H1 (cell line): ENCODE data around the gene LRRC55. TPM values are rescaled to one million over a fixed set of nuclear protein-coding genes. Genes with fewer than 3 reads are reported as not detected.

ENCODE experiments used
- CTCF ChIA-PET: fragments of 300-600 bp; sonication (Branson Sonifier 250); formaldehyde crosslinking; loops from one replicate; lab custom pipeline; 2021; ENCODE audit not compliant: partially characterized antibody; lab: Charles Lee
- POLR2A ChIA-PET: fragments of 300-600 bp; sonication (Branson Sonifier 250); formaldehyde crosslinking; loops from one replicate; lab custom pipeline; 2021; ENCODE audit warnings: inconsistent platforms; ENCODE audit not compliant: partially characterized antibody; lab: Charles Lee
- DNase-seq, 2 experiments: peaks; one replicate each; pipeline versions ENCODE4 v3.0.0 to v3.0.0-alpha.2; 2010 to 2022; ENCODE audit warnings: low spot score in 2 of 2, low read depth in 1 of 2, mixed read lengths in 1 of 2
- FAIRE-seq: peaks from 2 replicates; lab custom pipeline; 2011; peaks lifted over from hg19 to GRCh38; lab: Jason Lieb, UNC
- H2AFZ ChIP-seq: 2 replicates; pipeline ENCODE4 v1.8.1; 2012; ENCODE audit warnings: low read length, inconsistent platforms
- H2AK5ac ChIP-seq: 2 replicates; pipeline ENCODE4 v1.6.1; 2013; ENCODE audit warnings: low read depth, low read length
- H2BK120ac ChIP-seq: replicated peaks from 2 replicates; pipeline ENCODE3; 2013; ENCODE audit warnings: low read depth, low read length, inconsistent platforms
- H2BK12ac ChIP-seq: 2 replicates; pipeline ENCODE4 v1.6.1; 2013; ENCODE audit warnings: low read depth, low read length
- H2BK15ac ChIP-seq: 2 replicates; pipeline ENCODE4 v1.6.1; 2013; ENCODE audit warnings: low read length
- H2BK20ac ChIP-seq: 2 replicates; pipeline ENCODE4 v1.6.1; 2013; ENCODE audit warnings: low read length
- H2BK5ac ChIP-seq: 2 replicates; pipeline ENCODE4 v1.6.1; 2013; ENCODE audit warnings: low read depth, low read length
- H3K14ac ChIP-seq: 2 replicates; pipeline ENCODE4 v1.6.1; 2013; ENCODE audit warnings: inconsistent platforms; ENCODE audit not compliant: insufficient read length
- H3K18ac ChIP-seq: 2 replicates; pipeline ENCODE4 v1.6.1; 2013; ENCODE audit warnings: low read length; ENCODE audit errors: extremely low read depth
- H3K23ac ChIP-seq: 2 replicates; pipeline ENCODE4 v1.6.1; 2013; ENCODE audit warnings: inconsistent platforms; ENCODE audit not compliant: insufficient read length
- H3K23me2 ChIP-seq: 2 replicates; pipeline ENCODE4 v1.6.1; 2013; ENCODE audit warnings: low read depth, low read length
- H3K27ac ChIP-seq: 2 replicates; pipeline ENCODE4 v1.6.1; 2011; ENCODE audit warnings: low read depth, low read length, inconsistent platforms
- H3K27me3 ChIP-seq, 4 experiments: replicated peaks in 1 of 4; 1 replicate in 1 of 4; 2 replicates in 3 of 4; pipeline versions ENCODE4 v1.6.1 to v1.8.1; 2011 to 2013; ENCODE audit warnings: low read length in 3 of 4, mild to moderate bottlenecking in 3 of 4, inconsistent platforms in 2 of 4, mixed read lengths in 2 of 4, moderate library complexity in 1 of 4; ENCODE audit not compliant: control insufficient read depth in 3 of 4, insufficient read depth in 3 of 4; ENCODE audit errors: extremely low read depth in 1 of 4
- H3K36me3 ChIP-seq, 4 experiments: 2 replicates each; pipeline versions ENCODE4 v1.6.1 to v1.8.1; 2011 to 2013; ENCODE audit warnings: mild to moderate bottlenecking in 4 of 4, low read length in 3 of 4, moderate library complexity in 2 of 4, control low read depth in 1 of 4, inconsistent platforms in 1 of 4; ENCODE audit not compliant: insufficient read depth in 4 of 4, control insufficient read depth in 2 of 4
- H3K4ac ChIP-seq: replicated peaks from 2 replicates; pipeline ENCODE3; 2013; ENCODE audit warnings: low read length, low read depth, mixed read lengths, inconsistent platforms; ENCODE audit not compliant: insufficient read length
- H3K4me1 ChIP-seq, 4 experiments: replicated peaks in 1 of 4; 1 replicate in 1 of 4; 2 replicates in 3 of 4; pipeline versions ENCODE4 v1.6.1 to v1.8.1; 2011 to 2013; ENCODE audit warnings: low read length in 3 of 4, inconsistent platforms in 2 of 4, mixed read lengths in 1 of 4; ENCODE audit not compliant: insufficient read depth in 4 of 4, control insufficient read depth in 3 of 4
- H3K4me2 ChIP-seq, 2 experiments: 2 replicates each; pipeline versions ENCODE4 v1.6.1 to v1.8.1; 2011 to 2013; ENCODE audit warnings: low read depth in 2 of 2, low read length in 2 of 2, control low read depth in 1 of 2, inconsistent platforms in 1 of 2, mild to moderate bottlenecking in 1 of 2; ENCODE audit not compliant: insufficient read depth in 1 of 2
- H3K4me3 ChIP-seq, 4 experiments: fragments of 200-600, 300-600 bp in 1 of 4; sonication (generic), shearing (Covaris generic), sonication (Bioruptor Twin) in 1 of 4; 2 replicates each; pipeline versions ENCODE4 v1.5.1 to v1.8.1; 2011 to 2016; ENCODE audit warnings: low read length in 4 of 4, low read depth in 3 of 4, control low read depth in 2 of 4, inconsistent platforms in 2 of 4, mild to moderate bottlenecking in 2 of 4, mixed read lengths in 1 of 4, moderate library complexity in 1 of 4; ENCODE audit not compliant: insufficient read depth in 2 of 4; ENCODE audit errors: extremely low read depth in 1 of 4
- H3K56ac ChIP-seq: replicated peaks from 2 replicates; pipeline ENCODE3; 2013; ENCODE audit warnings: low read depth, mild to moderate bottlenecking, mixed read lengths, low read length, inconsistent platforms; ENCODE audit not compliant: insufficient read length
- H3K79me1 ChIP-seq: 2 replicates; pipeline ENCODE4 v1.6.1; 2013; ENCODE audit warnings: low read depth, low read length, control low read depth
- H3K79me2 ChIP-seq, 2 experiments: 2 replicates each; pipeline versions ENCODE4 v1.6.1 to v1.8.1; 2012 to 2013; ENCODE audit warnings: low read length in 2 of 2, mild to moderate bottlenecking in 2 of 2, inconsistent platforms in 1 of 2; ENCODE audit not compliant: insufficient read depth in 2 of 2, control insufficient read depth in 1 of 2
- H3K9ac ChIP-seq, 4 experiments: replicated peaks in 1 of 4; 1 replicate in 1 of 4; 2 replicates in 3 of 4; pipeline versions ENCODE4 v1.6.1 to v1.8.1; 2011 to 2013; ENCODE audit warnings: low read depth in 3 of 4, low read length in 3 of 4, control low read depth in 2 of 4, mild to moderate bottlenecking in 2 of 4, moderate library complexity in 2 of 4, inconsistent platforms in 1 of 4; ENCODE audit errors: extremely low read depth in 1 of 4
- H3K9me3 ChIP-seq, 2 experiments: 2 replicates each; pipeline versions ENCODE4 v1.6.1 to v1.8.1; 2012 to 2013; ENCODE audit warnings: mild to moderate bottlenecking in 2 of 2, moderate library complexity in 2 of 2, control low read depth in 1 of 2, inconsistent platforms in 1 of 2, low read depth in 1 of 2, low read length in 1 of 2, mixed read lengths in 1 of 2; ENCODE audit not compliant: insufficient read depth in 2 of 2
- H4K20me1 ChIP-seq, 2 experiments: replicated peaks in 1 of 2; 2 replicates each; pipeline versions ENCODE3 to v1.8.1; 2011 to 2013; ENCODE audit warnings: inconsistent platforms in 2 of 2, low read length in 2 of 2, mild to moderate bottlenecking in 1 of 2; ENCODE audit not compliant: insufficient read depth in 2 of 2, control insufficient read depth in 1 of 2
- H4K5ac ChIP-seq: 2 replicates; pipeline ENCODE4 v1.6.1; 2013; ENCODE audit warnings: low read length, low read depth, mixed read lengths, inconsistent platforms; ENCODE audit not compliant: insufficient read length
- H4K8ac ChIP-seq: 2 replicates; pipeline ENCODE4 v1.8.0; 2013; ENCODE audit warnings: mild to moderate bottlenecking, moderate library complexity, low read length, inconsistent platforms; ENCODE audit not compliant: insufficient read depth; ENCODE audit errors: extremely low read depth
- H4K91ac ChIP-seq: replicated peaks from 2 replicates; pipeline ENCODE3; 2013; ENCODE audit warnings: low read length, mixed read lengths, inconsistent platforms; ENCODE audit not compliant: insufficient read length
- CHD1 ChIP-seq: IDR thresholded peaks from 2 replicates; pipeline ENCODE4 v1.6.1; 2012; ENCODE audit warnings: low read depth, low read length, improper control_type of control experiment
- GTF2F1 ChIP-seq: IDR thresholded peaks from 2 replicates; pipeline ENCODE4 v1.6.1; 2012; ENCODE audit warnings: low read depth, low read length, improper control_type of control experiment, borderline replicate concordance
- RAD21 ChIP-seq, 2 experiments: IDR thresholded peaks in 1 of 2; conservative IDR thresholded peaks in 1 of 2; 2 replicates each; pipeline ENCODE4 v1.6.1; 2011; ENCODE audit warnings: low read depth in 2 of 2, low read length in 2 of 2, improper control_type of control experiment in 1 of 2, inconsistent platforms in 1 of 2, mild to moderate bottlenecking in 1 of 2, moderate library complexity in 1 of 2
- SIN3A ChIP-seq, 2 experiments: IDR thresholded peaks in 1 of 2; conservative IDR thresholded peaks in 1 of 2; 2 replicates each; pipeline ENCODE4 v1.6.1; 2011 to 2012; ENCODE audit warnings: low read length in 2 of 2, improper control_type of control experiment in 1 of 2, low read depth in 1 of 2, mild to moderate bottlenecking in 1 of 2
- SIX5 ChIP-seq: IDR thresholded peaks from 2 replicates; pipeline ENCODE4 v1.6.1; 2011; ENCODE audit warnings: mild to moderate bottlenecking, low read depth, low read length
- ZNF274 ChIP-seq: IDR thresholded peaks from 2 replicates; pipeline ENCODE4 v1.7.0; 2012; ENCODE audit warnings: low read length, borderline replicate concordance; ENCODE audit errors: extremely low read depth
- WGBS, 2 experiments: shearing (Covaris generic) in 1 of 2; methylation state at CpG; one replicate each; pipeline versions ENCODE4 v1.1.6 to v1.1.7; 2013 to 2015; ENCODE audit warnings: low lambda C conversion rate in 2 of 2, mixed read lengths in 2 of 2, inconsistent platforms in 1 of 2, low coverage in 1 of 2, missing lambda C conversion rate in 1 of 2; ENCODE audit not compliant: insufficient replicate concordance in 2 of 2, insufficient coverage in 1 of 2, insufficient read length in 1 of 2; ENCODE audit errors: extremely low coverage in 1 of 2, missing lambda C conversion rate in 1 of 2; 5-methylcytosine and 5-hydroxymethylcytosine counted together
- polyA plus RNA-seq, 7 experiments: library from polyadenylated mRNA; depleted of rRNA in 3 of 7; stranded (reverse) in 5 of 7; unstranded in 2 of 7; fragments of >200 nt in 5 of 7; fragments of 200-250 nt in 2 of 7; gene quantifications; 1 replicate in 5 of 7; 2 replicates in 1 of 7; 4 replicates in 1 of 7; pipeline versions ENCODE4 v1.2.1 to v1.2.3, GENCODE V29; 2011 to 2013; ENCODE audit warnings: missing spikeins in 2 of 7, mixed read lengths in 2 of 7
- total RNA-seq: library from RNA; stranded (reverse); fragmentation: NEBNext Ultra II Directional; extraction: Animal tissue kit (Norgen Biotek cat#: 25700); gene quantifications from 2 replicates; pipeline ENCODE4 v1.2.1, GENCODE V29; 2021

LRRC55 gene
- total and polyA plus RNA-seq, 2 of the 8 experiments (the other 6 are each of a cell fraction or from before 2014, with no cell fraction given): 0.62 to 1.1 TPM

GRCh38 chr11:57240757-57241156 lies 59.0 kb downstream of the LRRC55 start:
- Histone ChIP-seq H2BK12ac (no peak overlapping the region), H2BK15ac (no peak overlapping the region), H2AFZ (no peak overlapping the region), H3K9me3 (no peaks in the 10 kb centered on the region), H2BK5ac (no peak overlapping the region), H3K27me3 (no peaks in the 10 kb centered on the region), H3K27ac (no peak overlapping the region), H3K9ac (no peak overlapping the region), H3K4me1 (peaks cover 0 to 4% (median 1%) of the 10 kb centered on the region in 4 experiments; a peak in 4 of 7 replicates), H3K79me2 (no peaks in the 10 kb centered on the region), H4K20me1 (no peaks in the 10 kb centered on the region), H2BK20ac (no peak overlapping the region), H4K91ac (no peak overlapping the region), H3K23ac (no peak overlapping the region), H4K5ac (no peak overlapping the region), H4K8ac (no peak overlapping the region), H3K4me2 (no peak overlapping the region), H3K56ac (no peak overlapping the region), H3K4ac (no peak overlapping the region), H2BK120ac (no peak overlapping the region), H3K4me3 (no peak overlapping the region), H3K18ac (no peak overlapping the region), H3K79me1 (no peaks in the 10 kb centered on the region), H3K36me3 (no peaks in the 10 kb centered on the region)
- whole genome bisulfite sequencing, 2 experiments: 65% methylated on average over 5 of the region's 5 CpGs; no CpG with 5 or more reads in 1 of the 2 experiments
- ChIA-PET CTCF (interaction anchor here (0.9 to 33.7 kb wide), 12 partner anchors 10 to 400 kb away, joined by 3 to 942 read pairs (median 4); no protein-coding TSS in a partner anchor), POLR2A (interaction anchor here (1.6 kb wide), 1 partner anchor 28 kb away, joined by 4 read pairs; no protein-coding TSS in a partner anchor)
- DNase-seq: no peak
- no peak for FAIRE-seq
- no peak for TF ChIP-seq CHD1
- no peak for TF ChIP-seq SIN3A (conservative IDR thresholded peaks at IDR 0.05 in 1 of 2, IDR thresholded peaks at IDR 0.05 in 1 of 2; ENCODE audit: low read depth in 1 of 2, low read length in 2 of 2)
- TF ChIP-seq ZNF274: no peak
- no peak for TF ChIP-seq SIX5
- TF ChIP-seq GTF2F1: no peak
- TF ChIP-seq RAD21 (IDR thresholded peaks at IDR 0.05 in 1 of 2, conservative IDR thresholded peaks at IDR 0.05 in 1 of 2; ENCODE audit: low read depth in 2 of 2, low read length in 2 of 2): 0 out of 4 replicates have a peak, but pooled peaks of 1 of the 2 experiments have one; percentile 2
- TF ChIP-seq, all 59 proteins: peak for 1
- H2AK5ac ChIP-seq: no peak overlapping the region
- no peaks in the 10 kb centered on the region for H3K23me2 ChIP-seq
- no peak overlapping the region for H3K14ac ChIP-seq
